ENCODE results near the gene RAB23.
"Not testable (repeated sequence)": the region's sequence is repeated elsewhere in the genome, so short reads cannot be mapped to it uniquely, and the experiment has no call there.

Gene RAB23

GRCh38 chr6:57221936-57222742, at the start of gene RAB23:
TSS of gene RAB23 (minus strand) at chr6:57222307. CDS start at chr6:57210380, 11,927 bp downstream.
- DNase-seq: peak; percentile 38 to 64

- DNase-seq: no peak
Observed at GRCh38 chr6:57268294-57268640, 46.2 kb upstream of the RAB23 start.

GRCh38 chr6:57267586-57268293, 45.6 kb upstream of the RAB23 start:
- peak; percentile 70 to 79 for DNase-seq

GRCh38 chr6:57265755-57266221, 43.7 kb upstream of the RAB23 start:
- DNase-seq: no peak

GRCh38 chr6:57263739-57264138, 41.6 kb upstream of the RAB23 start:
- DNase-seq: no peak

GRCh38 chr6:57262901-57263694, 41.0 kb upstream of the RAB23 start:
- no peak for DNase-seq

- DNase-seq: no peak
Observed at GRCh38 chr6:57262488-57262887, 40.4 kb upstream of the RAB23 start.

- DNase-seq: no peak
Observed at GRCh38 chr6:57261926-57262325, 39.8 kb upstream of the RAB23 start.

- DNase-seq: no peak
Observed at GRCh38 chr6:57259064-57259463, 37.0 kb upstream of the RAB23 start.

GRCh38 chr6:57257911-57258541, 35.9 kb upstream of the RAB23 start:
- no peak for DNase-seq

- no peak for DNase-seq
Observed at GRCh38 chr6:57256541-57256940, 34.4 kb upstream of the RAB23 start.

GRCh38 chr6:57255451-57256169, 33.5 kb upstream of the RAB23 start:
- DNase-seq: no peak

GRCh38 chr6:57254055-57254717, 32.1 kb upstream of the RAB23 start:
- no peak for DNase-seq

GRCh38 chr6:57252975-57253374, 30.9 kb upstream of the RAB23 start:
- no peak for DNase-seq

- no peak for DNase-seq
Observed at GRCh38 chr6:57252137-57252536, 30.0 kb upstream of the RAB23 start.

GRCh38 chr6:57250348-57250747, 28.2 kb upstream of the RAB23 start:
- no peak for DNase-seq

GRCh38 chr6:57248311-57248895, 26.3 kb upstream of the RAB23 start:
- DNase-seq: no peak

- DNase-seq: no peak
Observed at GRCh38 chr6:57247603-57248002, 25.5 kb upstream of the RAB23 start.

- DNase-seq: no peak
Observed at GRCh38 chr6:57246307-57246706, 24.2 kb upstream of the RAB23 start.

GRCh38 chr6:57243954-57244353, 21.8 kb upstream of the RAB23 start:
- DNase-seq: no peak

GRCh38 chr6:57243526-57243925, 21.4 kb upstream of the RAB23 start:
- not testable (repeated sequence) for DNase-seq

All from SW 1271 (cell line).